ENCODE data around the gene GABBR1.

GABBR1 gene

GRCh38 chr6:29557320-29557719 is 75.7 kb downstream of the GABBR1 start:
- Histone ChIP-seq H3K36me3 (ENCODE audit: insufficient read depth, low read length) (no peaks in the 10 kb centered on the region), H3K9me3 (ENCODE audit: control insufficient read depth, insufficient read depth, low read length) (no peaks in the 10 kb centered on the region), H3K9ac (ENCODE audit: low read depth, low read length) (no peak overlapping the region), H3K4me1 (ENCODE audit: insufficient read depth, low read length) (peaks cover 9% of the 10 kb centered on the region; the same call in 1 of the 2 replicates)

GRCh38 chr6:29554764-29555163 is 78.2 kb downstream of the GABBR1 start:
- Histone ChIP-seq H3K4me1 (ENCODE audit: insufficient read depth, low read length) (peaks cover 8% of the 10 kb centered on the region; the same call in 1 of the 2 replicates), H3K9ac (ENCODE audit: low read depth, low read length) (no peak overlapping the region), H3K9me3 (ENCODE audit: control insufficient read depth, insufficient read depth, low read length) (no peaks in the 10 kb centered on the region), H3K36me3 (ENCODE audit: insufficient read depth, low read length) (no peaks in the 10 kb centered on the region)

- Histone ChIP-seq H3K4me1 (ENCODE audit: insufficient read depth, low read length) (peaks cover 6% of the 10 kb centered on the region; the same call in 1 of the 2 replicates), H3K36me3 (ENCODE audit: insufficient read depth, low read length) (no peaks in the 10 kb centered on the region), H3K9me3 (ENCODE audit: control insufficient read depth, insufficient read depth, low read length) (no peaks in the 10 kb centered on the region), H3K9ac (ENCODE audit: low read depth, low read length) (peak overlapping the region; percentile 29; the same call in 1 of the 2 replicates)
These were observed 79.5 kb downstream of the GABBR1 start for GRCh38 chr6:29553268-29554057.

GRCh38 chr6:29552512-29553051 is 80.4 kb downstream of the GABBR1 start:
- no peaks in the 10 kb centered on the region for H3K36me3 ChIP-seq (ENCODE audit: insufficient read depth, low read length)
- H3K9me3 ChIP-seq (ENCODE audit: control insufficient read depth, insufficient read depth, low read length): no peaks in the 10 kb centered on the region
- peak overlapping the region; percentile 29; the same call in 1 of the 2 replicates for H3K9ac ChIP-seq (ENCODE audit: low read depth, low read length)
- H3K4me1 ChIP-seq (ENCODE audit: insufficient read depth, low read length): peaks cover 6% of the 10 kb centered on the region; the same call in 1 of the 2 replicates

- Histone ChIP-seq H3K36me3 (ENCODE audit: insufficient read depth, low read length) (no peaks in the 10 kb centered on the region), H3K9ac (ENCODE audit: low read depth, low read length) (no peak overlapping the region), H3K4me1 (ENCODE audit: insufficient read depth, low read length) (0 out of 2 replicates have a peak, but pooled peaks cover 3% of the 10 kb centered on the region), H3K9me3 (ENCODE audit: control insufficient read depth, insufficient read depth, low read length) (no peaks in the 10 kb centered on the region)
These were observed 85.4 kb downstream of the GABBR1 start for GRCh38 chr6:29547573-29547972.

- Histone ChIP-seq H3K9ac (ENCODE audit: low read depth, low read length) (no peak overlapping the region), H3K36me3 (ENCODE audit: insufficient read depth, low read length) (no peaks in the 10 kb centered on the region), H3K9me3 (ENCODE audit: control insufficient read depth, insufficient read depth, low read length) (no peaks in the 10 kb centered on the region), H3K4me1 (ENCODE audit: insufficient read depth, low read length) (no peaks in the 10 kb centered on the region)
These were observed 95.1 kb downstream of the GABBR1 start for GRCh38 chr6:29537714-29538403.

- H3K36me3 ChIP-seq (ENCODE audit: insufficient read depth, low read length): no peaks in the 10 kb centered on the region
- no peaks in the 10 kb centered on the region; the same call in 1 of the 2 replicates for H3K4me1 ChIP-seq (ENCODE audit: insufficient read depth, low read length)
- H3K9ac ChIP-seq (ENCODE audit: low read depth, low read length): no peak overlapping the region
- no peaks in the 10 kb centered on the region for H3K9me3 ChIP-seq (ENCODE audit: control insufficient read depth, insufficient read depth, low read length)
These were observed 100.5 kb downstream of the GABBR1 start for GRCh38 chr6:29532320-29532951.

GRCh38 chr6:29531668-29532067 is 101.3 kb downstream of the GABBR1 start:
- Histone ChIP-seq H3K36me3 (ENCODE audit: insufficient read depth, low read length) (no peaks in the 10 kb centered on the region), H3K9ac (ENCODE audit: low read depth, low read length) (no peak overlapping the region), H3K4me1 (ENCODE audit: insufficient read depth, low read length) (no peaks in the 10 kb centered on the region; the same call in 1 of the 2 replicates), H3K9me3 (ENCODE audit: control insufficient read depth, insufficient read depth, low read length) (no peaks in the 10 kb centered on the region)

- no peaks in the 10 kb centered on the region for H3K36me3 ChIP-seq (ENCODE audit: insufficient read depth, low read length)
- H3K9ac ChIP-seq (ENCODE audit: low read depth, low read length): no peak overlapping the region
- no peaks in the 10 kb centered on the region for H3K9me3 ChIP-seq (ENCODE audit: control insufficient read depth, insufficient read depth, low read length)
- no peaks in the 10 kb centered on the region; the same call in 1 of the 2 replicates for H3K4me1 ChIP-seq (ENCODE audit: insufficient read depth, low read length)
These were observed 102.2 kb downstream of the GABBR1 start for GRCh38 chr6:29530671-29531310.

- no peaks in the 10 kb centered on the region for H3K36me3 ChIP-seq (ENCODE audit: insufficient read depth, low read length)
- no peaks in the 10 kb centered on the region for H3K9me3 ChIP-seq (ENCODE audit: control insufficient read depth, insufficient read depth, low read length)
- no peak overlapping the region for H3K9ac ChIP-seq (ENCODE audit: low read depth, low read length)
- H3K4me1 ChIP-seq (ENCODE audit: insufficient read depth, low read length): peaks cover under 1% of the 10 kb centered on the region; the same call in 1 of the 2 replicates
These were observed 103.0 kb downstream of the GABBR1 start for GRCh38 chr6:29529956-29530355.

- Histone ChIP-seq H3K9ac (ENCODE audit: low read depth, low read length) (no peak overlapping the region), H3K9me3 (ENCODE audit: control insufficient read depth, insufficient read depth, low read length) (peaks cover 6% of the 10 kb centered on the region; the same call in 1 of the 2 replicates), H3K4me1 (ENCODE audit: insufficient read depth, low read length) (peaks cover 6% of the 10 kb centered on the region), H3K36me3 (ENCODE audit: insufficient read depth, low read length) (no peaks in the 10 kb centered on the region)
These were observed 103.9 kb downstream of the GABBR1 start for GRCh38 chr6:29528988-29529560.

- Histone ChIP-seq H3K9me3 (ENCODE audit: control insufficient read depth, insufficient read depth, low read length) (peaks cover 9% of the 10 kb centered on the region; the same call in 1 of the 2 replicates), H3K4me1 (ENCODE audit: insufficient read depth, low read length) (peaks cover 6% of the 10 kb centered on the region), H3K36me3 (ENCODE audit: insufficient read depth, low read length) (no peaks in the 10 kb centered on the region), H3K9ac (ENCODE audit: low read depth, low read length) (no peak overlapping the region)
These were observed 104.6 kb downstream of the GABBR1 start for GRCh38 chr6:29528300-29528931.

- Histone ChIP-seq H3K36me3 (ENCODE audit: insufficient read depth, low read length) (no peaks in the 10 kb centered on the region), H3K9ac (ENCODE audit: low read depth, low read length) (no peak overlapping the region), H3K4me1 (ENCODE audit: insufficient read depth, low read length) (peaks cover 6% of the 10 kb centered on the region), H3K9me3 (ENCODE audit: control insufficient read depth, insufficient read depth, low read length) (peaks cover 14% of the 10 kb centered on the region; the same call in 1 of the 2 replicates)
These were observed 105.4 kb downstream of the GABBR1 start for GRCh38 chr6:29527564-29527963.
